H9 (cell line): Measurements from ENCODE around the gene PGBD5. TPM values are rescaled to one million over a fixed set of nuclear protein-coding genes. Genes with fewer than 3 reads are reported as not detected.

ENCODE experiments used
- DNase-seq: peaks from one replicate; pipeline ENCODE4 v3.0.0-alpha.2; 2017
- H2AFZ ChIP-seq: one replicate; pipeline ENCODE4 v1.6.1; 2013; ENCODE audit warnings: mild to moderate bottlenecking, low read length, control low read depth, moderate library complexity
- H2AK5ac ChIP-seq: 2 replicates; pipeline ENCODE4 v1.6.1; 2013; ENCODE audit warnings: low read length, control low read depth, mixed read lengths; ENCODE audit not compliant: insufficient read length
- H2BK120ac ChIP-seq: one replicate; pipeline ENCODE4 v1.6.1; 2013; ENCODE audit warnings: low read depth, mild to moderate bottlenecking, low read length, control low read depth, inconsistent platforms; ENCODE audit not compliant: poor library complexity, severe bottlenecking
- H2BK12ac ChIP-seq: 2 replicates; pipeline ENCODE4 v1.6.1; 2013; ENCODE audit warnings: low read length, control low read depth, mixed read lengths, low read depth; ENCODE audit not compliant: insufficient read length
- H2BK15ac ChIP-seq: 2 replicates; pipeline ENCODE4 v1.6.1; 2013; ENCODE audit warnings: low read depth, low read length, control low read depth
- H2BK20ac ChIP-seq: one replicate; pipeline ENCODE4 v1.6.1; 2013; ENCODE audit warnings: low read depth, mild to moderate bottlenecking, low read length, control low read depth, inconsistent platforms; ENCODE audit not compliant: poor library complexity, severe bottlenecking
- H2BK5ac ChIP-seq: 2 replicates; pipeline ENCODE4 v1.6.1; 2013; ENCODE audit warnings: low read length, control low read depth, mixed read lengths; ENCODE audit not compliant: insufficient read length
- H3K14ac ChIP-seq: 2 replicates; pipeline ENCODE4 v1.6.1; 2013; ENCODE audit warnings: low read length, control low read depth; ENCODE audit not compliant: insufficient read depth
- H3K18ac ChIP-seq: 2 replicates; pipeline ENCODE4 v1.6.1; 2013; ENCODE audit warnings: low read depth, mild to moderate bottlenecking, mixed read lengths, low read length, control low read depth; ENCODE audit not compliant: insufficient read length
- H3K23ac ChIP-seq: 2 replicates; pipeline ENCODE4 v1.6.1; 2013; ENCODE audit warnings: low read length, control low read depth, mixed read lengths, low read depth; ENCODE audit not compliant: insufficient read length
- H3K23me2 ChIP-seq: 2 replicates; pipeline ENCODE4 v1.6.1; 2013; ENCODE audit warnings: low read depth, mild to moderate bottlenecking, mixed read lengths, low read length, control low read depth; ENCODE audit not compliant: insufficient read length, poor library complexity, severe bottlenecking
- H3K27ac ChIP-seq: 2 replicates; pipeline ENCODE4 v1.5.1; 2013; ENCODE audit warnings: low read length, control low read depth, mixed read lengths, low read depth; ENCODE audit not compliant: insufficient read length
- H3K27me3 ChIP-seq: 2 replicates; pipeline ENCODE4 v1.6.1; 2013; ENCODE audit warnings: low read length, control low read depth, inconsistent platforms; ENCODE audit not compliant: insufficient read depth
- H3K4ac ChIP-seq: 2 replicates; pipeline ENCODE4 v1.6.1; 2013; ENCODE audit warnings: low read depth, mild to moderate bottlenecking, control low read depth, inconsistent platforms, low read length, moderate library complexity
- H3K4me1 ChIP-seq: 2 replicates; pipeline ENCODE4 v1.6.1; 2013; ENCODE audit warnings: low read length, control low read depth, inconsistent platforms; ENCODE audit not compliant: insufficient read depth
- H3K4me2 ChIP-seq: 2 replicates; pipeline ENCODE4 v1.6.1; 2013; ENCODE audit warnings: low read length, control low read depth, mixed read lengths; ENCODE audit not compliant: insufficient read length, insufficient read depth
- H3K56ac ChIP-seq: 2 replicates; pipeline ENCODE4 v1.6.1; 2013; ENCODE audit warnings: low read depth, mild to moderate bottlenecking, mixed read lengths, low read length, control low read depth; ENCODE audit not compliant: insufficient read length
- H3K79me1 ChIP-seq: 2 replicates; pipeline ENCODE4 v1.6.1; 2013; ENCODE audit warnings: low read depth, mild to moderate bottlenecking, moderate library complexity, low read length, control low read depth, inconsistent platforms; ENCODE audit not compliant: insufficient read depth, poor library complexity, severe bottlenecking
- H3K79me2 ChIP-seq: 2 replicates; pipeline ENCODE4 v1.6.1; 2013; ENCODE audit warnings: low read length, control low read depth, inconsistent platforms; ENCODE audit not compliant: insufficient read depth
- H3K9ac ChIP-seq: 2 replicates; pipeline ENCODE4 v1.6.1; 2013; ENCODE audit warnings: low read length, control low read depth, mixed read lengths; ENCODE audit not compliant: insufficient read length; ENCODE audit errors: extremely low read depth
- H3K9me3 ChIP-seq: one replicate; pipeline ENCODE4 v1.6.1; 2013; ENCODE audit warnings: low read depth, low read length, inconsistent platforms; ENCODE audit not compliant: control insufficient read depth
- H3T11ph ChIP-seq: one replicate; pipeline ENCODE4 v1.6.1; 2013; ENCODE audit warnings: mild to moderate bottlenecking, low read length, control low read depth, inconsistent platforms
- H4K20me1 ChIP-seq: one replicate; pipeline ENCODE4 v1.6.1; 2013; ENCODE audit not compliant: control insufficient read depth, insufficient read length, insufficient read depth
- H4K5ac ChIP-seq: 2 replicates; pipeline ENCODE4 v1.6.1; 2013; ENCODE audit warnings: low read depth, mild to moderate bottlenecking, mixed read lengths, low read length, control low read depth; ENCODE audit not compliant: insufficient read length
- H4K8ac ChIP-seq: replicated peaks from 2 replicates; pipeline ENCODE4 v1.6.1; 2013; ENCODE audit warnings: low read length, control low read depth, mixed read lengths, low read depth; ENCODE audit not compliant: insufficient read length
- H4K91ac ChIP-seq: 2 replicates; pipeline ENCODE4 v1.6.1; 2013; ENCODE audit warnings: low read depth, mild to moderate bottlenecking, moderate library complexity, mixed read lengths, low read length, control low read depth; ENCODE audit not compliant: insufficient read length
- H3K27ac Mint-ChIP-seq, 3 experiments: 2 replicates in 2 of 3; 3 replicates in 1 of 3; pipeline ENCODE4 v1.8.0; 2020 to 2021; ENCODE audit warnings: mixed read lengths in 3 of 3, mild to moderate bottlenecking in 1 of 3, moderate library complexity in 1 of 3
- H3K27me3 Mint-ChIP-seq: 2 replicates; pipeline ENCODE4 v1.8.0; 2021; ENCODE audit warnings: low read depth, mild to moderate bottlenecking, moderate library complexity, mixed read lengths
- H3K36me3 Mint-ChIP-seq, 3 experiments: 2 replicates in 2 of 3; 3 replicates in 1 of 3; pipeline ENCODE4 v1.8.0; 2020 to 2021; ENCODE audit warnings: low read depth in 3 of 3, mixed read lengths in 3 of 3; ENCODE audit not compliant: insufficient read depth in 1 of 3
- H3K4me1 Mint-ChIP-seq, 2 experiments: 2 replicates each; pipeline ENCODE4 v1.8.0; 2020; ENCODE audit warnings: mixed read lengths in 2 of 2
- H3K4me3 Mint-ChIP-seq, 2 experiments: 2 replicates in 1 of 2; 3 replicates in 1 of 2; pipeline ENCODE4 v1.8.0; 2020 to 2021; ENCODE audit warnings: mild to moderate bottlenecking in 2 of 2, mixed read lengths in 2 of 2, moderate library complexity in 1 of 2
- H3K9me3 Mint-ChIP-seq, 2 experiments: 2 replicates in 1 of 2; 3 replicates in 1 of 2; pipeline ENCODE4 v1.8.0; 2020; ENCODE audit warnings: mild to moderate bottlenecking in 2 of 2, mixed read lengths in 2 of 2, moderate library complexity in 1 of 2
- WGBS: extraction: QIAGEN DNeasy Blood & Tissue Kit; methylation state at CpG from one replicate; pipeline ENCODE4 v1.1.7; 2013; ENCODE audit warnings: missing lambda C conversion rate, low lambda C conversion rate, mixed read lengths; ENCODE audit not compliant: insufficient read length; ENCODE audit errors: extremely low coverage; 5-methylcytosine and 5-hydroxymethylcytosine counted together
- total RNA-seq: library from RNA; stranded (reverse); gene quantifications from 2 replicates; pipeline ENCODE4 v1.2.1, GENCODE V29; 2021
- TF ChIP-seq, protein P1 (sequence below): fragments of 200-600 bp; sonication (generic); conservative IDR thresholded peaks from 3 replicates; pipeline ENCODE4 v1.8.0; 2021; ENCODE audit warnings: antibody characterized with exemption, mild to moderate bottlenecking

The PGBD5 gene
- total RNA-seq, 1 experiment from 2014 or later, result 19.1 TPM

DNA sequence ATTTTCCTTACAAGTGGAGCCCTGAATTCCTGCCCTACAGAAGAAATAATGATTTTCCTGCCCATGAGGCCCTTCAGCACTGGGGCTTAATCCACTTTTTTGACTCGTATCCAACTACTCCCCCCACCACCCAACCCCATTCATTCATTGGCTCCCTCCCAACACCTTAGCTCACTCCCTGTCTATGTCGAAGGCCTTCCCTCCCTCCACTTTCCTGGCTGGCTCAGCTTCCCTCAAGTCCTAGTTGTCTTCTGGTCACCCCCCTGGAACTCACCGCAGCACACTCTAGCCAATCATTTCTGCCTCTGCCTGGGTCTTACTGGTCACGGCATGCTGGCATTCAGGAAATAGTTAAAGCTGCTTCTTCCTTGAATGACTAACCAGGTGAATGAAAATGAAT lies 118.9 kb downstream of the PGBD5 start:
- Histone ChIP-seq H3K9me3 (no peaks in the 10 kb centered on the region), H4K91ac (no peak overlapping the region), H3K4me2 (no peak overlapping the region), H4K8ac (no peak overlapping the region), H3K4me1 (no peaks in the 10 kb centered on the region), H3K23me2 (peaks cover 3% of the 10 kb centered on the region), H3K23ac (no peak overlapping the region), H2AK5ac (no peak overlapping the region), H4K5ac (no peak overlapping the region), H3K79me1 (no peaks in the 10 kb centered on the region), H2BK12ac (no peak overlapping the region), H2BK20ac (no peak overlapping the region), H3K18ac (no peak overlapping the region), H3T11ph (no peak overlapping the region), H2BK5ac (no peak overlapping the region), H3K14ac (no peak overlapping the region), H3K27ac (no peak overlapping the region), H2AFZ (no peak overlapping the region), H3K79me2 (no peaks in the 10 kb centered on the region), H2BK15ac (no peak overlapping the region), H3K56ac (no peak overlapping the region), H4K20me1 (no peaks in the 10 kb centered on the region), H3K9ac (no peak overlapping the region), H3K27me3 (no peaks in the 10 kb centered on the region), H2BK120ac (no peak overlapping the region), H3K4ac (no peak overlapping the region)
- Mint-ChIP-seq H3K36me3 (no peaks in the 10 kb centered on the region; a peak in 1 of 7 replicates), H3K9me3 (no peaks in the 10 kb centered on the region), H3K4me1 (peaks cover 10 to 12% of the 10 kb centered on the region in 2 experiments), H3K27me3 (no peaks in the 10 kb centered on the region), H3K4me3 (no peak overlapping the region), H3K27ac (no peak overlapping the region)
- no peak for DNase-seq
- TF ChIP-seq, protein P1, sequence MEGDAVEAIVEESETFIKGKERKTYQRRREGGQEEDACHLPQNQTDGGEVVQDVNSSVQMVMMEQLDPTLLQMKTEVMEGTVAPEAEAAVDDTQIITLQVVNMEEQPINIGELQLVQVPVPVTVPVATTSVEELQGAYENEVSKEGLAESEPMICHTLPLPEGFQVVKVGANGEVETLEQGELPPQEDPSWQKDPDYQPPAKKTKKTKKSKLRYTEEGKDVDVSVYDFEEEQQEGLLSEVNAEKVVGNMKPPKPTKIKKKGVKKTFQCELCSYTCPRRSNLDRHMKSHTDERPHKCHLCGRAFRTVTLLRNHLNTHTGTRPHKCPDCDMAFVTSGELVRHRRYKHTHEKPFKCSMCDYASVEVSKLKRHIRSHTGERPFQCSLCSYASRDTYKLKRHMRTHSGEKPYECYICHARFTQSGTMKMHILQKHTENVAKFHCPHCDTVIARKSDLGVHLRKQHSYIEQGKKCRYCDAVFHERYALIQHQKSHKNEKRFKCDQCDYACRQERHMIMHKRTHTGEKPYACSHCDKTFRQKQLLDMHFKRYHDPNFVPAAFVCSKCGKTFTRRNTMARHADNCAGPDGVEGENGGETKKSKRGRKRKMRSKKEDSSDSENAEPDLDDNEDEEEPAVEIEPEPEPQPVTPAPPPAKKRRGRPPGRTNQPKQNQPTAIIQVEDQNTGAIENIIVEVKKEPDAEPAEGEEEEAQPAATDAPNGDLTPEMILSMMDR, result no peak
- no CpG with 5 or more reads among the region's 4 CpGs for WGBS
